ENCODE data around the gene SPPL2A.

GRCh38 chr15:50813865-50814264, 48.4 kb upstream of the SPPL2A start:
- no peak for TF ChIP-seq FLYWCH1 (CRISPR knock-in tag; IDR thresholded peaks at IDR 0.05)
- no peak for TF ChIP-seq SRF (IDR thresholded peaks at IDR 0.05; ENCODE audit: low read depth, low read length)
- no peak for TF ChIP-seq PAXIP1 (CRISPR knock-in tag; conservative IDR thresholded peaks at IDR 0.05)
- TF ChIP-seq CREB1 (IDR thresholded peaks at IDR 0.05) = no peak
- no peak for TF ChIP-seq CREB1 (CRISPR knock-in tag; IDR thresholded peaks at IDR 0.05)

Data from HepG2 (cell line).